HepG2 (cell line): ENCODE data around the gene NFKB2. TPM values are rescaled to one million over a fixed set of nuclear protein-coding genes. Genes with fewer than 3 reads are reported as not detected.
A peak's percentile ranks its signal among the peaks of the same experiment; 100 is the strongest.

ENCODE experiments used
- ATF1 ChIP-seq: IDR thresholded peaks from 2 replicates; pipeline ENCODE4 v1.6.1; 2016; ENCODE audit warnings: mild to moderate bottlenecking, control low read depth
- CHCHD3 ChIP-seq: sonication (generic); formaldehyde crosslinking; IDR thresholded peaks from 2 replicates; pipeline ENCODE4 v1.8.0; 2022; ENCODE audit warnings: mild to moderate bottlenecking, missing genetic modification reagents, moderate library complexity
- CREM ChIP-seq, 2 experiments: sonication (generic) in 1 of 2; formaldehyde crosslinking in 1 of 2; IDR thresholded peaks; 2 replicates each; pipeline versions ENCODE4 v1.4.0 to v1.6.1; 2016 to 2020; ENCODE audit warnings: antibody characterized with exemption in 1 of 2, mild to moderate bottlenecking in 1 of 2, missing genetic modification reagents in 1 of 2
- HNF4G ChIP-seq, 2 experiments: sonication (generic) in 1 of 2; formaldehyde crosslinking in 1 of 2; IDR thresholded peaks; 2 replicates each; pipeline versions ENCODE4 v1.4.0 to v1.6.1; 2011 to 2020; ENCODE audit warnings: borderline replicate concordance in 2 of 2, low read depth in 2 of 2, mild to moderate bottlenecking in 2 of 2, low read length in 1 of 2, missing genetic modification reagents in 1 of 2, moderate library complexity in 1 of 2
- KAT8 ChIP-seq: IDR thresholded peaks from 2 replicates; pipeline ENCODE4 v1.6.1; 2016; ENCODE audit warnings: missing genetic modification reagents, missing compliant biosample characterization
- NFYC ChIP-seq: IDR thresholded peaks from 2 replicates; pipeline ENCODE4 v1.6.1; 2016; ENCODE audit warnings: missing genetic modification reagents, missing compliant biosample characterization
- PCBP1 ChIP-seq: fragments of 200-400 bp; formaldehyde crosslinking; IDR thresholded peaks from 2 replicates; pipeline ENCODE4 v1.6.1; 2017; ENCODE audit warnings: mild to moderate bottlenecking, low read depth, low read length, borderline replicate concordance
- SATB2 ChIP-seq: sonication (generic); formaldehyde crosslinking; IDR thresholded peaks from 2 replicates; pipeline ENCODE4 v1.5.0; 2020; ENCODE audit warnings: missing genetic modification reagents
- SP1 ChIP-seq, 2 experiments: fragments of 450-650 bp in 1 of 2; sonication (generic) in 1 of 2; formaldehyde crosslinking in 1 of 2; IDR thresholded peaks; 2 replicates each; pipeline versions ENCODE4 v1.4.0 to v1.6.1; 2016 to 2020; ENCODE audit warnings: missing genetic modification reagents in 1 of 2
- TGIF2 ChIP-seq: IDR thresholded peaks from 2 replicates; pipeline ENCODE4 v1.6.1; 2016; ENCODE audit warnings: control low read depth, missing compliant biosample characterization
- THAP11 ChIP-seq: IDR thresholded peaks from 2 replicates; pipeline ENCODE4 v1.6.1; 2016; ENCODE audit warnings: missing biosample characterization, missing genetic modification reagents
- TRAFD1 ChIP-seq: sonication (generic); formaldehyde crosslinking; IDR thresholded peaks from 2 replicates; pipeline ENCODE4 v1.5.1; 2020; ENCODE audit warnings: missing genetic modification reagents, mild to moderate bottlenecking, borderline replicate concordance
- TSC22D2 ChIP-seq: sonication (generic); formaldehyde crosslinking; IDR thresholded peaks from 2 replicates; pipeline ENCODE4 v1.5.1; 2020; ENCODE audit warnings: missing genetic modification reagents, mild to moderate bottlenecking, borderline replicate concordance
- ZNF337 ChIP-seq: sonication (generic); formaldehyde crosslinking; IDR thresholded peaks from 2 replicates; pipeline ENCODE4 v1.5.1; 2020; ENCODE audit warnings: missing genetic modification reagents, low read depth, mild to moderate bottlenecking, borderline replicate concordance
- ZNF460 ChIP-seq: sonication (generic); formaldehyde crosslinking; IDR thresholded peaks from 2 replicates; pipeline ENCODE4 v1.5.1; 2020; ENCODE audit warnings: missing genetic modification reagents, mild to moderate bottlenecking, borderline replicate concordance
- ZSCAN20 ChIP-seq: sonication (generic); formaldehyde crosslinking; IDR thresholded peaks from 2 replicates; pipeline ENCODE4 v1.4.0; 2020; ENCODE audit warnings: missing genetic modification reagents, mild to moderate bottlenecking, borderline replicate concordance
- polyA plus RNA-seq, 8 experiments: library from polyadenylated mRNA; depleted of rRNA in 3 of 8; stranded (reverse) in 7 of 8; unstranded in 1 of 8; fragments of >200 nt; fragmentation: Illumina TruSeq in 4 of 8; extraction: Trizol in 4 of 8; gene quantifications; 2 replicates each; pipeline versions ENCODE4 v1.2.1 to v1.2.3, GENCODE V29; 2011 to 2016; ENCODE audit warnings: low read depth in 4 of 8, missing spikeins in 1 of 8, mixed read lengths in 1 of 8; ENCODE audit not compliant: insufficient read depth in 1 of 8
- total RNA-seq, 5 experiments: library from RNA; depleted of rRNA; stranded (reverse); fragments of >200 nt; fragmentation: Illumina TruSeq; extraction: Trizol; gene quantifications; 2 replicates each; pipeline ENCODE4 v1.2.3, GENCODE V29; 2016; ENCODE audit warnings: low read depth in 1 of 5
- TF ChIP-seq, protein P1 (sequence below): sonication (generic); formaldehyde crosslinking; conservative IDR thresholded peaks from 2 replicates; pipeline ENCODE4 v1.8.0; 2022; ENCODE audit warnings: low read depth, missing genetic modification reagents
- TF ChIP-seq, protein P2 (sequence below): sonication (generic); formaldehyde crosslinking; IDR thresholded peaks from 2 replicates; pipeline ENCODE4 v1.5.1; 2020; ENCODE audit warnings: missing genetic modification reagents, mild to moderate bottlenecking, borderline replicate concordance
- TF ChIP-seq, protein P3 (sequence below): IDR thresholded peaks from 2 replicates; pipeline ENCODE4 v1.6.1; 2016; ENCODE audit warnings: missing genetic modification reagents, missing compliant biosample characterization

Gene NFKB2
- total and polyA plus RNA-seq, 2 of the 13 experiments (the other 11 are each of a cell fraction or from before 2014, with no cell fraction given) = 7.7 to 12.5 TPM

DNA sequence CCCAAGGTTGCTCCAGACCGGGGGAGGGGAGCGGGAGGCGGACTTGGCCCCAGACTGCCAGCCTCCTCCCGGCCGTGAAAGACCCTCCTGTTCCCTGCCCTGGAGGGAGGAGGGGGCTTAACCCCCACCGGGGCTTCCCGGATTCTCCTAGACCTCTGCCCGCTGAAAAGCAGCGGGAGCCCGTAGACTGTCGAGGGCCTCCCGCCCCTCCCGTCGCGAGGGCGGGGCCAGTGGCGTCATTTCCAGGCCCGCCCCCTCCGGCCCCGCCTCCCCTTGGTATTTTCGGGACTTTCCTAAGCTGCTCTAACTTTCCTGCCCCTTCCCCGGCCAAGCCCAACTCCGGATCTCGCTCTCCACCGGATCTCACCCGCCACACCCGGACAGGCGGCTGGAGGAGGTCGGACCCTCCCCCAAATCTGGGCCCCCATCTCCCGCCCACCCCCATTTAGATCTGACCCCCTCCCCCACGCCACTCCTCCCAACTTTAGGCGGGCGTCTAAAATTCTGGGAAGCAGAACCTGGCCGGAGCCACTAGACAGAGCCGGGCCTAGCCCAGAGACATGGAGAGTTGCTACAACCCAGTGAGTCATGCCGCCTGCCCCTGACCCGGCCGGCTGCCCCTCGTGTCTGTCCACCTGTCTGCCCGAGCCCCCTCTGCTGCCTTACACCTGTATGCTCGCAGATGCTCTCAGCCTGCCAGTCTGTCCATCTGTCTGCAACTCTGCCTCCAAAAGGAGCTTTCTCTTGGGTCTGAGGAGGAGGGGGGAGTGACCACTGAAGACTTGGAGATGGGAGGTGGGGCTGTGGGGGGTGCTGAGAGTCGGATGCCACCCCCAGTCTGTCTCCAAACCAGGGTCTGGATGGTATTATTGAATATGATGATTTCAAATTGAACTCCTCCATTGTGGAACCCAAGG, at the start of gene NFKB2 (continued):
- TF ChIP-seq, protein P1, sequence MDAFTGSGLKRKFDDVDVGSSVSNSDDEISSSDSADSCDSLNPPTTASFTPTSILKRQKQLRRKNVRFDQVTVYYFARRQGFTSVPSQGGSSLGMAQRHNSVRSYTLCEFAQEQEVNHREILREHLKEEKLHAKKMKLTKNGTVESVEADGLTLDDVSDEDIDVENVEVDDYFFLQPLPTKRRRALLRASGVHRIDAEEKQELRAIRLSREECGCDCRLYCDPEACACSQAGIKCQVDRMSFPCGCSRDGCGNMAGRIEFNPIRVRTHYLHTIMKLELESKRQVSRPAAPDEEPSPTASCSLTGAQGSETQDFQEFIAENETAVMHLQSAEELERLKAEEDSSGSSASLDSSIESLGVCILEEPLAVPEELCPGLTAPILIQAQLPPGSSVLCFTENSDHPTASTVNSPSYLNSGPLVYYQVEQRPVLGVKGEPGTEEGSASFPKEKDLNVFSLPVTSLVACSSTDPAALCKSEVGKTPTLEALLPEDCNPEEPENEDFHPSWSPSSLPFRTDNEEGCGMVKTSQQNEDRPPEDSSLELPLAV (CRISPR knock-in tag) = no peak
- TF ChIP-seq PCBP1 (peak; percentile 31; the same call in 1 of the 2 replicates), TRAFD1 (CRISPR knock-in tag) (no peak), ZNF460 (CRISPR knock-in tag) (no peak), TGIF2 (no peak), ZSCAN20 (0 out of 2 replicates have a peak, but pooled peaks have one; percentile 42), THAP11 (CRISPR knock-in tag) (peak; percentile 33; the same call in 1 of the 2 replicates), SP1 (IDR thresholded peaks at IDR 0.05) (peak; percentile 85), SP1 (CRISPR knock-in tag; IDR thresholded peaks at IDR 0.05) (peak; percentile 100), TSC22D2 (CRISPR knock-in tag) (0 out of 2 replicates have a peak, but pooled peaks have one; percentile 5), ATF1 (CRISPR knock-in tag) (peak; percentile 81), NFYC (CRISPR knock-in tag) (no peak), SATB2 (CRISPR knock-in tag) (no peak), ZNF337 (CRISPR knock-in tag) (no peak), CREM (IDR thresholded peaks at IDR 0.05) (peak; percentile 85), CREM (CRISPR knock-in tag; IDR thresholded peaks at IDR 0.05) (no peak), CHCHD3 (CRISPR knock-in tag) (no peak), HNF4G (IDR thresholded peaks at IDR 0.05; ENCODE audit: borderline replicate concordance, low read depth, low read length) (no peak), HNF4G (CRISPR knock-in tag; IDR thresholded peaks at IDR 0.05; ENCODE audit: borderline replicate concordance, low read depth) (no peak), KAT8 (CRISPR knock-in tag) (0 out of 2 replicates have a peak, but pooled peaks have one; percentile 29)
- TF ChIP-seq, protein P2, sequence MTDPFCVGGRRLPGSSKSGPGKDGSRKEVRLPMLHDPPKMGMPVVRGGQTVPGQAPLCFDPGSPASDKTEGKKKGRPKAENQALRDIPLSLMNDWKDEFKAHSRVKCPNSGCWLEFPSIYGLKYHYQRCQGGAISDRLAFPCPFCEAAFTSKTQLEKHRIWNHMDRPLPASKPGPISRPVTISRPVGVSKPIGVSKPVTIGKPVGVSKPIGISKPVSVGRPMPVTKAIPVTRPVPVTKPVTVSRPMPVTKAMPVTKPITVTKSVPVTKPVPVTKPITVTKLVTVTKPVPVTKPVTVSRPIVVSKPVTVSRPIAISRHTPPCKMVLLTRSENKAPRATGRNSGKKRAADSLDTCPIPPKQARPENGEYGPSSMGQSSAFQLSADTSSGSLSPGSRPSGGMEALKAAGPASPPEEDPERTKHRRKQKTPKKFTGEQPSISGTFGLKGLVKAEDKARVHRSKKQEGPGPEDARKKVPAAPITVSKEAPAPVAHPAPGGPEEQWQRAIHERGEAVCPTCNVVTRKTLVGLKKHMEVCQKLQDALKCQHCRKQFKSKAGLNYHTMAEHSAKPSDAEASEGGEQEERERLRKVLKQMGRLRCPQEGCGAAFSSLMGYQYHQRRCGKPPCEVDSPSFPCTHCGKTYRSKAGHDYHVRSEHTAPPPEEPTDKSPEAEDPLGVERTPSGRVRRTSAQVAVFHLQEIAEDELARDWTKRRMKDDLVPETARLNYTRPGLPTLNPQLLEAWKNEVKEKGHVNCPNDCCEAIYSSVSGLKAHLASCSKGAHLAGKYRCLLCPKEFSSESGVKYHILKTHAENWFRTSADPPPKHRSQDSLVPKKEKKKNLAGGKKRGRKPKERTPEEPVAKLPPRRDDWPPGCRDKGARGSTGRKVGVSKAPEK = no peak
- TF ChIP-seq, protein P3, sequence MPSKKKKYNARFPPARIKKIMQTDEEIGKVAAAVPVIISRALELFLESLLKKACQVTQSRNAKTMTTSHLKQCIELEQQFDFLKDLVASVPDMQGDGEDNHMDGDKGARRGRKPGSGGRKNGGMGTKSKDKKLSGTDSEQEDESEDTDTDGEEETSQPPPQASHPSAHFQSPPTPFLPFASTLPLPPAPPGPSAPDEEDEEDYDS (CRISPR knock-in tag) = 0 out of 2 replicates have a peak, but pooled peaks have one; percentile 33
